Activated B cell treated with CpG ODN at 0.5 μM for 24 hours (primary cell): ENCODE data around the gene KAT6B. TPM values are rescaled to one million over a fixed set of nuclear protein-coding genes. Genes with fewer than 3 reads are reported as not detected.

Source experiments
- ATAC-seq: fragments of 200-7000 bp; cut with Tn5 transposase; one replicate; pipeline ENCODE4 v1.10.0; 2021; ENCODE audit warnings: low read depth, mild to moderate bottlenecking, moderate library complexity
- CTCF ChIA-PET: fragments of 350-600 bp; sonication (Branson Sonifier 250); formaldehyde crosslinking; loops from one replicate; lab custom pipeline; 2021; ENCODE audit warnings: antibody characterized with exemption; lab: Charles Lee
- POLR2A ChIA-PET: fragments of 350-600 bp; sonication (Branson Sonifier 250); formaldehyde crosslinking; loops from one replicate; lab custom pipeline; 2021; ENCODE audit warnings: antibody characterized with exemption; lab: Charles Lee
- DNase-seq: peaks from one replicate; pipeline ENCODE4 v3.0.0; 2022
- H3K27ac Mint-ChIP-seq: one replicate; pipeline ENCODE4 v1.8.0; 2020; ENCODE audit warnings: mixed read lengths
- H3K27me3 Mint-ChIP-seq: one replicate; pipeline ENCODE4 v1.8.0; 2021; ENCODE audit warnings: mixed read lengths
- H3K36me3 Mint-ChIP-seq: one replicate; pipeline ENCODE4 v1.8.0; 2021; ENCODE audit warnings: low read depth, mixed read lengths
- H3K4me1 Mint-ChIP-seq: one replicate; pipeline ENCODE4 v1.8.0; 2021; ENCODE audit warnings: mixed read lengths
- H3K4me3 Mint-ChIP-seq: one replicate; pipeline ENCODE4 v1.8.0; 2020; ENCODE audit warnings: mild to moderate bottlenecking, mixed read lengths
- H3K9me3 Mint-ChIP-seq: one replicate; pipeline ENCODE4 v1.8.0; 2020; ENCODE audit warnings: mixed read lengths
- CTCF ChIP-seq: fragments of 200-600 bp; IDR thresholded peaks from one replicate; pipeline ENCODE4 v1.8.0; 2022; ENCODE audit warnings: antibody characterized with exemption, mild to moderate bottlenecking
- intact Hi-C: fragments of 100-400 bp; cut with micrococcal nuclease; formaldehyde crosslinking; loops from one replicate; pipeline ENCODE4 v1.15.1; 2024
- total RNA-seq: library from RNA; stranded (reverse); gene quantifications from 2 replicates; pipeline ENCODE4 v1.2.3, GENCODE V29; 2022

The KAT6B gene
- total RNA-seq, 1 donor from 2014 or later, result 45.2 TPM

GRCh38 chr10:74863551-74863950, 37.2 kb downstream of the KAT6B start:
- CTCF ChIA-PET, result no interaction called here
- Mint-ChIP-seq H3K4me3 (no peak overlapping the region), H3K27ac (no peak overlapping the region), H3K9me3 (no peaks in the 10 kb centered on the region), H3K36me3 (peaks cover 3% of the 10 kb centered on the region), H3K4me1 (peaks cover 7% of the 10 kb centered on the region), H3K27me3 (no peaks in the 10 kb centered on the region)
- intact Hi-C loops, result no loop called here
- POLR2A ChIA-PET, result interaction anchor here (0.6 to 2.3 kb wide), 2 partner anchors 9 to 38 kb away, joined by 6 read pairs; no protein-coding TSS in a partner anchor
- no peak for TF ChIP-seq CTCF
- DNase-seq (no peak), ATAC-seq (no peak)

- ATAC-seq, result no peak
- no peak overlapping the region for H3K27ac Mint-ChIP-seq
- no peaks in the 10 kb centered on the region for H3K9me3 Mint-ChIP-seq
- peaks cover 24% of the 10 kb centered on the region for H3K4me1 Mint-ChIP-seq
- no peaks in the 10 kb centered on the region for H3K27me3 Mint-ChIP-seq
- H3K36me3 Mint-ChIP-seq, result peaks cover 3% of the 10 kb centered on the region
- TF ChIP-seq CTCF, result no peak
- DNase-seq, result no peak
- intact Hi-C loops, result no loop called here
- no peak overlapping the region for H3K4me3 Mint-ChIP-seq
- ChIA-PET POLR2A (no interaction called here), CTCF (no interaction called here)
Observed at GRCh38 chr10:74867351-74867750, 41.0 kb downstream of the KAT6B start.

GRCh38 chr10:74868392-74868977, 42.1 kb downstream of the KAT6B start:
- DNase-seq (no peak), ATAC-seq (no peak)
- H3K36me3 Mint-ChIP-seq, result peaks cover 2% of the 10 kb centered on the region
- CTCF ChIA-PET, result interaction anchor here (0.8 kb wide), 1 partner anchor 10 kb away, joined by 3 read pairs; no protein-coding TSS in a partner anchor
- no peak for TF ChIP-seq CTCF
- no peak overlapping the region for H3K27ac Mint-ChIP-seq
- intact Hi-C loops, result no loop called here
- H3K9me3 Mint-ChIP-seq, result no peaks in the 10 kb centered on the region
- peaks cover 31% of the 10 kb centered on the region for H3K4me1 Mint-ChIP-seq
- H3K27me3 Mint-ChIP-seq, result no peaks in the 10 kb centered on the region
- POLR2A ChIA-PET, result no interaction called here
- no peak overlapping the region for H3K4me3 Mint-ChIP-seq

GRCh38 chr10:74869635-74870034, 43.2 kb downstream of the KAT6B start:
- Mint-ChIP-seq H3K27ac (no peak overlapping the region), H3K9me3 (no peaks in the 10 kb centered on the region), H3K36me3 (peaks cover 2% of the 10 kb centered on the region), H3K27me3 (no peaks in the 10 kb centered on the region), H3K4me3 (no peak overlapping the region), H3K4me1 (peaks cover 43% of the 10 kb centered on the region)
- DNase-seq, result no peak
- intact Hi-C loops, result loop anchor here (2.0 kb wide), 1 partner anchor 15 kb away; no protein-coding TSS in a partner anchor
- CTCF ChIA-PET, result no interaction called here
- POLR2A ChIA-PET, result no interaction called here
- ATAC-seq, result no peak
- no peak for TF ChIP-seq CTCF

DNA sequence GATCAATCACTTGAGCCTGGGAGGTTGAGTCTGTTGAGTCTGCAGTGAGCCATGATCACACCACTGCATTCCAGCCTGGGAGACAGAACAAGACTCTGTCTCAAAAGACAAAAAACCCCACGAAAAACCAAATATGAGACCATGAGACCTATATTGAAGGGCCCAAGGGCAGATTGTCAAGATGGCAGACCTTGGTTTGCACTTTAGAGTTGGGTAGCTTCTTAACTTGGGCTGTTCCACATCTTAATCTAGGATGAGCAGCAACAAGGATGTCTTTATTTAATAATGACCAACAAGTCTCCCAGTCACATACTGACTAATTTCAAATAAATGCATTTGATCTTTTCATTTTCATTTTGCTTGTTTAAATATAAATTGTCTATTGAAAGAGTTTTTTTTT, 43.8 kb downstream of the KAT6B start:
- no peak overlapping the region for H3K27ac Mint-ChIP-seq
- POLR2A ChIA-PET, result no interaction called here
- H3K36me3 Mint-ChIP-seq, result peaks cover 2% of the 10 kb centered on the region
- CTCF ChIA-PET, result no interaction called here
- no peaks in the 10 kb centered on the region for H3K27me3 Mint-ChIP-seq
- H3K9me3 Mint-ChIP-seq, result no peaks in the 10 kb centered on the region
- ATAC-seq (no peak), DNase-seq (no peak)
- intact Hi-C loops, result loop anchor here (2.0 kb wide), 1 partner anchor 15 kb away; no protein-coding TSS in a partner anchor
- H3K4me1 Mint-ChIP-seq, result peaks cover 47% of the 10 kb centered on the region
- no peak overlapping the region for H3K4me3 Mint-ChIP-seq
- TF ChIP-seq CTCF, result no peak
